GM12801 (cell line): Measurements from ENCODE around the gene TMEM156.

ENCODE experiments used
- TF ChIP-seq, protein P1 (sequence below): IDR thresholded peaks from one replicate; pipeline ENCODE4 v1.5.1; 2011; ENCODE audit warnings: control low read depth; ENCODE audit not compliant: insufficient read length; ENCODE audit errors: extremely low read depth

TMEM156 gene

DNA sequence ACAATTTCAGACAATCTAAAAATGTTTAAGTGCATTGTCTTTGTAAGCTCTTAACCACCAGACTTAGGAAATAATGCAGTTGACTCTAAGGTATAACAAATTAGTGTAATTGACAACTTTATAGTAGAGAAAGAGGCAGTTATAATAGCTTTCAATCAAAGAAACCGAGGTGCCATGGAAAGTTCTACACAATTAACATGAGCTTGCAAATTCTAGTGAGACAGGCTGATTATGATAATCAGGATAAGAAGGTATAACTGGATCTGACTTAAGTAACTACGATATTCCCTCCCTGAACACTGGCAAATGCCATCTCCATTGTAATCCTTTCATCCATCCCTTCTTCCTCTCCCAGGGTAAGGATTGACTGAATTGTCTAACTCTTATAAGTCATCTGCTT lies 18.4 kb upstream of the TMEM156 start:
- TF ChIP-seq, protein P1, sequence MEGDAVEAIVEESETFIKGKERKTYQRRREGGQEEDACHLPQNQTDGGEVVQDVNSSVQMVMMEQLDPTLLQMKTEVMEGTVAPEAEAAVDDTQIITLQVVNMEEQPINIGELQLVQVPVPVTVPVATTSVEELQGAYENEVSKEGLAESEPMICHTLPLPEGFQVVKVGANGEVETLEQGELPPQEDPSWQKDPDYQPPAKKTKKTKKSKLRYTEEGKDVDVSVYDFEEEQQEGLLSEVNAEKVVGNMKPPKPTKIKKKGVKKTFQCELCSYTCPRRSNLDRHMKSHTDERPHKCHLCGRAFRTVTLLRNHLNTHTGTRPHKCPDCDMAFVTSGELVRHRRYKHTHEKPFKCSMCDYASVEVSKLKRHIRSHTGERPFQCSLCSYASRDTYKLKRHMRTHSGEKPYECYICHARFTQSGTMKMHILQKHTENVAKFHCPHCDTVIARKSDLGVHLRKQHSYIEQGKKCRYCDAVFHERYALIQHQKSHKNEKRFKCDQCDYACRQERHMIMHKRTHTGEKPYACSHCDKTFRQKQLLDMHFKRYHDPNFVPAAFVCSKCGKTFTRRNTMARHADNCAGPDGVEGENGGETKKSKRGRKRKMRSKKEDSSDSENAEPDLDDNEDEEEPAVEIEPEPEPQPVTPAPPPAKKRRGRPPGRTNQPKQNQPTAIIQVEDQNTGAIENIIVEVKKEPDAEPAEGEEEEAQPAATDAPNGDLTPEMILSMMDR = no peak

DNA sequence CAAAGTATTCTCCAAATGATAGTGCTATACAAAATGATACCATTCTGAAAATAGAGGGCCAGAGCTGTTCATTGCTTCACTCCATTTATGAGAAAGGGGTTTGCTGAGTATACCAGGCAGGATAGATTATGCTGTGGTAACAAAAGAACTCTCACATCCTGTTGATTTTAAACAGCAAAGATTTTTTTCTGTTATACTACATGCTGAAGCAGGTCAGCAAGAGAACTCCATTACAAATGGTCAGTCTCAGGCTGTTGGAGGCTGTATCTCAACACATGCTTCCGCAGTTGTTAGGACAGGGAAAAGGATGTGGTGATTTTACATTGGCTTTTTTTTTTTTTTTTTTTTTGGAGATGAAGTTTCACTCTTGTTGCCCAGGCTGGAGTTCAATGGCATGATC lies 16.1 kb upstream of the TMEM156 start:
- TF ChIP-seq, protein P1 = no peak

DNA sequence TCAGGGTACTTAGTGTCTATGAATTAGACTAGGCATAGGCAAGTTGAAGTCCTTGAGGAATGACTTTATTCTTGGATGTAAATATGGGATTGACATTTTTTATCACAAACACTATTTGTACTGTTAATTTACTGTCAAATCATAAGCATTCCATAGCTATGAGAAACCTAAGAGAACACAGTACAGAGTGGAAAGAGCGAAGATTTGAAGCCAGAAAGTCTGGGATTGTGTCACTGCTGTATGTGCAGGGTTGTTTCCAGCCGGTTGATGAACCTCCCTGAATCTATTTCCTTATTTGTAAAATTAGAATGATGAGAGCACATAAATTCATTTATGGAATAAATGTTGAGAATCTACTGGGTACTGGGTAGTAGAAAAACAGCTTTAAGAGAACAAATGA lies 15.5 kb upstream of the TMEM156 start:
- TF ChIP-seq, protein P1 = no peak

DNA sequence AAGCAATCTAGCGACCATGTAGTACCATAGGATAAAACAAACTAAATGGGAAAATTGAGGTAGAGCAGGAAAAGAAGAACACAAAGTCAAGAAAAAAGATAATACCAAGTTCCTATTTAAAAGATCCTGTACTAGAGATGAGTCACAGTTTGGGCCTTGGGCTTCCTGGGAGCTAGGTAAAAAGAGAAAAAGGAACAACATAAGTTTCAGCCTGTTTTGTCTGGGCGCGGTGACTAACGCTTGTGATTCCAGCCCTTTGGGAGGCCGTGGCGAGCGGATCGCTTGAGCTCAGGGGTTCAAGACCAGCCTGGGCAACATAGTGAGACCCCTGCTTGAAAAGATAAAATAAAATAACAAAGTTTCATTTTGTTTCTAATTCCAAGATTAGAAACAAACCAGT lies 14.0 kb upstream of the TMEM156 start:
- TF ChIP-seq, protein P1 = no peak

DNA sequence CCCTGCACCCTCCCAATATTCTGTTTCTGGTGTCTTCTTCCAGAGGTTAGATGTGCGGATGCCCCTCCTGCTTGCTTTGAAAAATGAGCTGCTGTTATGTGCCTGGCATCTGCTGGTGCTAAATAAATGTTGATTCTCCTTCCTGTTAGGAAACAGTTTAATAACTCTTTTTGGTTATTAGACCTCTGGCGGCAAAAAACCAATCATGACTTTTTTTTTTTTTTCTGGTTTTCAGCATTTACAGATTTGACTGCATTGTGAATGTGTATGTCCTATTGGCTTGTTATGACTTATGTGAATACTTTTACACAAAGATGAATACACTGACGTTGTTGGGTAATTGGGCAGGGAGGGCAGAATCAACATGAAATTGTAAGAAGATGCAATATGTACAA lies 13.6 kb upstream of the TMEM156 start:
- TF ChIP-seq, protein P1 = no peak

DNA sequence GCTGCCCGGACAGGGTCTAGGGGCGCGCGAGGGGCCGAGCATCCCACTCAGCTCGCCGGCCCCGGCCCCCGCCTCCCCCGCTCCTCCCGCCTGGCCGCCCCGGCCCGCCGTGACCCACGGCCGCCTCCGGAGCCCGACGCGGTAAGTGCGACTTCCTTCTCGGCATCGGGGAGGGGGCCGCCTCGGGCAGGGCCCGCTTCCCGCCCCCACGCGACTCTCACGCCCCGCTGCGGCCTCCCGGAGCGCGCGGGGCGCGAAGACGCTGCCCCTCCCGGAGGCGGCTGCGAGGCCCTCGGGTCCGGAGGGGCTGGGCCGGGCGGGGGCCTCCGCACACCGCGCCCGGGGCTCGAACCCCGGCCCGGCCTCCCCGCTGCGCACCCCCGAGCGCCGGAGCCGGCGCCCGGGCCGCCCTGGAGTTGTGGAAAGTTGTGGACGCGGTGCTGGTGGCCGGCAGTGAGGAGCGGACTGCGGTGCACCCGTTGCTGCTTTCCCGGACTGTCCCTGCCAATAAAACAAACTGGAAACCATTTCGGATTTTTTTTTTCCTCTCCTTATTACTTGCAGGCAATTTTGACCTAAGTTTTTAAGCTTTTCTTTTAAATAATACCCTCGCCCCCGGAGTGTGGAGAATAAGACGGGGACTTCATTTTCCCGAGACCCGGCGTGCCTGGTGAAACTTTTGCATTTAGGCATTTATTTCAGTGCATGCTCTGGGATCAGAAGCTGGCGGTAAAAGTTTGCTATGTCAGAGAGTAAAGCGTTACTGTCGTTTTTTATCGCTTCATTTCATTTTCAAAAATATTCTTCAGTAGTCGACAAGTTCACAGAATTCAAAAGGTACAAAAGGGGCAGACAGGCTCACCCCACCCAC lies 13.0 kb upstream of the TMEM156 start:
- TF ChIP-seq, protein P1 = no peak

DNA sequence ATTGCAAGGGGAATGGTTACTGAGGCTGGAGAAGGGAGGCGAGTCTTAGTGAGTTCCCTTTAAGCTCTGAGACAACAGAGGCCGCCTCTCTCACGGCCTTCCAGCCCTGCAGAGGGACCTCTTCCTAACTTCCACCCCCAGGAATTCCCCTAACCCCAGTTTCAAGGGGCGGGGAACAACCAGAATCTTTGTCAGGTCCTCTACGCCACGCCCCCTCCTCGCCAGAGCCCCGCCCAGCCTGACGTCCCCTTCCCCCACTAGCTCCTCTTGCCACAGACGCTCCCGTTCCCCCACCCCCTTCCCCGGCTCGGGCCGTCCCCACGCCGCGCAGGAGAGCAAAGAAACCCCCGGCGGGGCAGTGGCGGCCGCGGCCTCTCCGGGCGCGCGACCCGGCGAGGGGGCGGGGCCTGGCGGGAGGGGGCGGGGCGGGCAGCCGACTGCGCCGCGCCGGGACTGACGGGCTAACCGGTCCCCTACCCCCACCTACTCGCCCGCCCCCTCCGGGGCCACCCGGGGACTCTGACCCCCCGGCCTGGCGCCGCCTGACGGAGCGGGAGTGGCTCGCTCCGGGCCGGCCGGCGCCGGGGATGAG lies 12.3 kb upstream of the TMEM156 start:
- TF ChIP-seq, protein P1 = no peak
